Keratinocyte (primary cell): ENCODE measurements around the gene RDX. TPM values are rescaled to one million over a fixed set of nuclear protein-coding genes. Genes with fewer than 3 reads are reported as not detected.

Experiments used
- DNase-seq: peaks from one replicate; pipeline ENCODE4 v3.0.0-alpha.2; 2011; ENCODE audit warnings: low read depth, missing footprints, low spot score
- FAIRE-seq: peaks from 2 replicates; lab custom pipeline; 2011; peaks lifted over from hg19 to GRCh38; lab: Jason Lieb, UNC
- H2AFZ ChIP-seq: 2 replicates; pipeline ENCODE4 v1.6.0; 2012; ENCODE audit warnings: low read length, control low read depth, inconsistent platforms; ENCODE audit not compliant: control insufficient read depth
- H3K27ac ChIP-seq: 2 replicates; pipeline ENCODE4 v1.5.1; 2011; ENCODE audit warnings: low read length; ENCODE audit not compliant: control insufficient read depth, insufficient read depth
- H3K27me3 ChIP-seq: 3 replicates; pipeline ENCODE4 v1.6.0; 2011; ENCODE audit warnings: low read length; ENCODE audit not compliant: control insufficient read depth, insufficient read depth; ENCODE audit errors: extremely low read depth
- H3K36me3 ChIP-seq, 2 experiments: 2 replicates in 1 of 2; 3 replicates in 1 of 2; pipeline ENCODE4 v1.5.1; 2011; ENCODE audit warnings: low read length in 2 of 2, mild to moderate bottlenecking in 1 of 2; ENCODE audit not compliant: control insufficient read depth in 2 of 2, insufficient read depth in 2 of 2; ENCODE audit errors: extremely low read depth in 1 of 2
- H3K4me1 ChIP-seq: 3 replicates; pipeline ENCODE4 v1.5.1; 2011; ENCODE audit warnings: low read length; ENCODE audit not compliant: control insufficient read depth, insufficient read depth; ENCODE audit errors: extremely low read depth
- H3K4me2 ChIP-seq: 3 replicates; pipeline ENCODE4 v1.6.0; 2011; ENCODE audit warnings: low read depth, low read length; ENCODE audit not compliant: control insufficient read depth, insufficient read depth; ENCODE audit errors: extremely low read depth
- H3K4me3 ChIP-seq, 3 experiments: fragments of 200-600 bp in 1 of 3; sonication (generic) in 1 of 3; 2 replicates in 2 of 3; 3 replicates in 1 of 3; pipeline ENCODE4 v1.5.1; 2011 to 2016; ENCODE audit warnings: low read length in 3 of 3, mild to moderate bottlenecking in 3 of 3, control low read depth in 2 of 3, inconsistent platforms in 1 of 3, low read depth in 1 of 3, mixed read lengths in 1 of 3, mixed run types in 1 of 3, moderate library complexity in 1 of 3; ENCODE audit not compliant: control insufficient read depth in 2 of 3, insufficient read depth in 2 of 3; ENCODE audit errors: extremely low read depth in 1 of 3
- H3K79me2 ChIP-seq: 2 replicates; pipeline ENCODE4 v1.6.0; 2012; ENCODE audit warnings: low read length; ENCODE audit not compliant: control insufficient read depth, insufficient read depth
- H3K9ac ChIP-seq: 3 replicates; pipeline ENCODE4 v1.6.0; 2011; ENCODE audit warnings: low read length; ENCODE audit not compliant: control insufficient read depth, insufficient read depth; ENCODE audit errors: extremely low read depth
- H3K9me1 ChIP-seq: 3 replicates; pipeline ENCODE4 v1.6.0; 2011; ENCODE audit warnings: low read length; ENCODE audit not compliant: control insufficient read depth, insufficient read depth; ENCODE audit errors: extremely low read depth
- H3K9me3 ChIP-seq: 2 replicates; pipeline ENCODE4 v1.5.1; 2012; ENCODE audit warnings: low read depth, low read length; ENCODE audit not compliant: control insufficient read depth
- H4K20me1 ChIP-seq: 3 replicates; pipeline ENCODE4 v1.6.0; 2011; ENCODE audit warnings: low read length; ENCODE audit not compliant: control insufficient read depth, insufficient read depth; ENCODE audit errors: extremely low read depth
- CTCF ChIP-seq, 3 experiments: IDR thresholded peaks in 1 of 3; conservative IDR thresholded peaks in 1 of 3; optimal IDR thresholded peaks in 1 of 3; 2 replicates in 2 of 3; 3 replicates in 1 of 3; pipeline versions ENCODE3 to v1.5.1; 2011; ENCODE audit warnings: low read length in 3 of 3, mild to moderate bottlenecking in 3 of 3, moderate library complexity in 2 of 3, control low read depth in 1 of 3, inconsistent platforms in 1 of 3; ENCODE audit not compliant: insufficient read depth in 2 of 3; ENCODE audit errors: extremely low read depth in 1 of 3
- EZH2 ChIP-seq: IDR thresholded peaks from one replicate; pipeline ENCODE4 v1.6.1; 2012; ENCODE audit warnings: inconsistent platforms, mild to moderate bottlenecking, low read length, moderate library complexity
- dilution Hi-C: fragments of 300-500 bp; cut with MboI; formaldehyde crosslinking; loops from one replicate; pipeline ENCODE4 v1.7.0; 2020; ENCODE audit warnings: low sequenced_read_pairs; ENCODE audit not compliant: extremely low pct_ligation_motif_present
- polyA plus RNA-seq, 5 experiments: library from polyadenylated mRNA; depleted of rRNA in 3 of 5; stranded (reverse) in 3 of 5; stranded (forward) in 1 of 5; unstranded in 1 of 5; fragments of >200 nt; gene quantifications; 1 replicate in 1 of 5; 2 replicates in 3 of 5; 3 replicates in 1 of 5; pipeline versions ENCODE4 v1.2.1 to v1.2.3, GENCODE V29; 2011 to 2012; ENCODE audit warnings: missing spikeins in 2 of 5, low read depth in 1 of 5, low replicate concordance in 1 of 5

RDX gene
- polyA plus RNA-seq, 1 donor (not counting 4 experiments of a cell fraction or from before 2014, with no cell fraction given) = 85.4 TPM

DNA sequence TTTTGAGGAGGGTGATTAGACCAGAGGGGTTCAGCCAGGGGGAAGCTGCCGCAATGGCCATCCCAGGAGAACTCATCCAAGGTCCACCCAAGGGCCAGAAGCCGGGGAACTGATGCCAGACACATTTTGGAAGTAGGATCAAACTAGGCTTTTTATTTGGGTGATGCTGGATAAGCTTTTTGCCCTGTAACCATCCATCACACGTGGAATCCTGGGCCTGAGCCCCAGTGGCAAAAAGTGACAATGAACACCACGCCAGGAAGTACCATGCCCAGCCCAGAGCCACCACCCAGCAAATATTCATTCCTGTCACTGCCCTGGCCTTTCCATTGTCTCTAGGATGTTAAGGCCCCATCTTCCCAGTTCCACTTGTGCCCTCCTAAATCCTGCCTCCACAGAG is 117.3 kb downstream of the RDX start:
- DNase-seq = no peak
- no peak overlapping the region for H3K9ac ChIP-seq
- no peaks in the 10 kb centered on the region for H3K9me1 ChIP-seq
- H3K4me1 ChIP-seq = peaks cover 26% of the 10 kb centered on the region
- no peaks in the 10 kb centered on the region for H3K36me3 ChIP-seq
- H3K9me3 ChIP-seq = no peaks in the 10 kb centered on the region
- TF ChIP-seq CTCF (optimal IDR thresholded peaks at IDR 0.05 in 1 of 3, IDR thresholded peaks at IDR 0.05 in 1 of 3, conservative IDR thresholded peaks at IDR 0.05 in 1 of 3; ENCODE audit: extremely low read depth in 1 of 3, insufficient read depth in 2 of 3, low read length in 3 of 3) (no peak), EZH2 (no peak)
- H4K20me1 ChIP-seq = no peaks in the 10 kb centered on the region
- no peak overlapping the region for H3K4me3 ChIP-seq
- FAIRE-seq = no peak
- H3K27ac ChIP-seq = no peak overlapping the region
- no peak overlapping the region for H3K4me2 ChIP-seq
- H3K79me2 ChIP-seq = no peaks in the 10 kb centered on the region
- dilution Hi-C loops = no loop called here
- H3K27me3 ChIP-seq = no peaks in the 10 kb centered on the region
- H2AFZ ChIP-seq = no peak overlapping the region

DNA sequence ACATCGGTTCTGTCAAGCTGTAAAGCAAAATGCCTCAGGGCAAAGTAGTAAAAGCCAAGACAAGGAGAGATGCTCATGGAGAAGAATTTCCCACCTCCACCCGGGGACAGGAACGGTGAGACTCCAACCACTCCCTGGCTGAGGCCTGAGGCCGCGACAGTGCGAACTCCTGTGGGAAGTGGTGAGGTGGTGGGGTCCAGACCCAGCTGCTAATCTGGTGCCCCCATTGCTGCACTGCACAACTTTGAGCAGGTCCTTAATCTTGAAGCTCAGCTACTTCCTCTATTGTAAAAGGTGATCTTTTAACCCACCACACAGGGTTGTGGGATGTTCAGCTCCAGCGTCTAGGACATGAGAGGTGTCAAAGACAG is 119.3 kb downstream of the RDX start:
- DNase-seq = no peak
- FAIRE-seq = no peak
- H4K20me1 ChIP-seq = no peaks in the 10 kb centered on the region
- H3K9me3 ChIP-seq = no peaks in the 10 kb centered on the region
- H3K4me2 ChIP-seq = no peak overlapping the region
- H3K9ac ChIP-seq = no peak overlapping the region
- no peaks in the 10 kb centered on the region for H3K9me1 ChIP-seq
- H3K36me3 ChIP-seq = no peaks in the 10 kb centered on the region
- H3K4me1 ChIP-seq = peaks cover 13% of the 10 kb centered on the region
- no peak for TF ChIP-seq CTCF (optimal IDR thresholded peaks at IDR 0.05 in 1 of 3, IDR thresholded peaks at IDR 0.05 in 1 of 3, conservative IDR thresholded peaks at IDR 0.05 in 1 of 3; ENCODE audit: extremely low read depth in 1 of 3, insufficient read depth in 2 of 3, low read length in 3 of 3)
- H3K4me3 ChIP-seq = no peak overlapping the region
- no peaks in the 10 kb centered on the region for H3K79me2 ChIP-seq
- H3K27me3 ChIP-seq = no peaks in the 10 kb centered on the region
- dilution Hi-C loops = no loop called here
- H3K27ac ChIP-seq = no peak overlapping the region
- H2AFZ ChIP-seq = no peak overlapping the region
